GM19468 (cell line): ENCODE results near the gene SFT2D2.

Source experiments
- ATAC-seq: cut with Tn5 transposase; IDR thresholded peaks from one replicate; pipeline ENCODE4 v1.9.1; 2021; ENCODE audit warnings: mild to moderate bottlenecking, moderate library complexity, moderate number of reproducible peaks; ENCODE audit not compliant: unreplicated experiment; ENCODE audit errors: extremely low read depth

Gene SFT2D2

DNA sequence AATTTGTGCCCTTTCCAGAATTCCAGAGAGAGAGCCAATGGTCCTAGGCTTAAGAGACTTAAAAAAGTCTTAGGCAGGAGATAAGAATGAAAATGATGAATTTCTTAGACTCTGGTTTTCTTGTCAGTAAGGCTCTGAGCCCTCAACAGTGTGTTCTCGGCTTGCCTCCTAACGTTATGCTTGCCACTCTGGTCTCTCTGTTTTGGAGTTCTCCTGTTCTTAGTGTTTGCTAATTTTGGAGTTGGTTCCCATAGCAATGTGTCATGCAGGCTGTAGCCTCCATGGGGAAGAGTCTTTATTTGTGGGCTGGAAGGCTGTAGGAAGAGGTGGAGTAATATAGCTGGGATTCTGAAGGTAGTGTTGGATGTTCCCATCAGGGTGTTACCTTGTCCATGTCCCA is 74.8 kb downstream of the SFT2D2 start:
- ATAC-seq: no peak

DNA sequence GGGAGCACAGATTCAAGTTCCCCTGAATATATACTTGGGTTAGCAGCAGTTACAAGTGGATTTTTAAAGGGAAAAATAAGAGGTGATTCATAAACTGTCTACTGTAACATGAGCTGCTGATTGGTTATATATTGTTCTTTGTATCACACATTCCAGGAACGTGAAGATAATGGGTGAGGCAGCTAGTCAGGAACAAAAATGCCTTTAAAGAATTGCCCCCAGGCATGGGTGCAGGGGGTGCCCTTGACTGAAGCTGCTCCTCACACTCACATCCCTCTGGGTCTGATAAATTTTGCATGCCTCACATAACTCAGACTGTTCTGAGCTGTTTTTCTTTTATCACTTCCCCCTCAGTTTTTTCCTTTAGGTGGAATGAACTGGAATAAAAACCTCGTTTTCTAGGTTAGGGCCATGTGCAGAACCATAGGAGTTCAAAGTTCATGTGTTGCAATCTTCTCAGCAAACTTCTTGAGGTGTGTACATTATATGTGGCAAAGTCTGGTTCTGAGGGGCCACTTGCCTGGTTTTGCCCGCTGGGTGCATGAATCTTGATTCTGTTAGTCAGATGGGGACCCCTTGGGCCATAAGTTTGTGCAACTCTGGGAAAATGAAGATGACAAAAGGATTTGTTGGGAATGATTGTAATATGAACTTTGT is 76.0 kb downstream of the SFT2D2 start:
- ATAC-seq: no peak
